ENCODE measurements around the gene SLFNL1. TPM values are rescaled to one million over a fixed set of nuclear protein-coding genes. Genes with fewer than 3 reads are reported as not detected.
A peak's percentile ranks its signal among the peaks of the same experiment; 100 is the strongest.

SLFNL1 gene
- total RNA-seq, 1 donor from 2014 or later: 0.18 TPM

DNA sequence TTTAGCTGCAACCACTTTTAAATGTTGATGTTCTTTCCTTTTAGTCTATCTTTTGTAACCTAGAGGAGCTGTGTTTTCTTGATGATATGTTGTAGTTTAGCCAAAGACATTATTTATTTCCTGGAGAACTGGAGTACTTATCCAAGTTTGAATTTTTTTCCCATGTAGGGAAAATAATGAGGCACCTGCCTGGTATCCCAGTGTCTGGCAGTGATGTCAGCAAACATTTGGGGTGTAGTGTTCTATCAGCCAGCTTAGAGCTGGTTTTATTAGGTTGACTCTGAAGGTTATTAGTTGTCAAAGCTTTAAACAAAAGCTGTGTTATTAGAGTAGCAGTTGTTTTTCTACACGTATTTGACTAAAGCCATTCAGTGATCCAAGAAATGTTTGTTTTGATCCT is 38.8 kb downstream of the SLFNL1 start:
- H3K36me3 ChIP-seq (ENCODE audit: insufficient read depth, low read length): peaks cover 37% of the 10 kb centered on the region
- H4K20me1 ChIP-seq (ENCODE audit: insufficient read depth, low read length): peaks cover 72% of the 10 kb centered on the region
- no peak overlapping the region for H2AFZ ChIP-seq (ENCODE audit: low read depth, low read length)
- H3K4me3 Mint-ChIP-seq (ENCODE audit: unreplicated experiment): peak overlapping the region; percentile 93
- H3K4me1 Mint-ChIP-seq (ENCODE audit: low read depth, unreplicated experiment): peaks cover 48% of the 10 kb centered on the region
- H3K9me3 Mint-ChIP-seq (ENCODE audit: unreplicated experiment): no peaks in the 10 kb centered on the region
- H3K36me3 Mint-ChIP-seq (ENCODE audit: low read depth, unreplicated experiment): peaks cover 24% of the 10 kb centered on the region
- no peak overlapping the region for H3K4me3 ChIP-seq (ENCODE audit: insufficient read depth, low read depth, low read length)
- TF ChIP-seq EZH2 (IDR thresholded peaks at IDR 0.05; ENCODE audit: insufficient read depth, low read length): no peak
- TF ChIP-seq, protein P1, sequence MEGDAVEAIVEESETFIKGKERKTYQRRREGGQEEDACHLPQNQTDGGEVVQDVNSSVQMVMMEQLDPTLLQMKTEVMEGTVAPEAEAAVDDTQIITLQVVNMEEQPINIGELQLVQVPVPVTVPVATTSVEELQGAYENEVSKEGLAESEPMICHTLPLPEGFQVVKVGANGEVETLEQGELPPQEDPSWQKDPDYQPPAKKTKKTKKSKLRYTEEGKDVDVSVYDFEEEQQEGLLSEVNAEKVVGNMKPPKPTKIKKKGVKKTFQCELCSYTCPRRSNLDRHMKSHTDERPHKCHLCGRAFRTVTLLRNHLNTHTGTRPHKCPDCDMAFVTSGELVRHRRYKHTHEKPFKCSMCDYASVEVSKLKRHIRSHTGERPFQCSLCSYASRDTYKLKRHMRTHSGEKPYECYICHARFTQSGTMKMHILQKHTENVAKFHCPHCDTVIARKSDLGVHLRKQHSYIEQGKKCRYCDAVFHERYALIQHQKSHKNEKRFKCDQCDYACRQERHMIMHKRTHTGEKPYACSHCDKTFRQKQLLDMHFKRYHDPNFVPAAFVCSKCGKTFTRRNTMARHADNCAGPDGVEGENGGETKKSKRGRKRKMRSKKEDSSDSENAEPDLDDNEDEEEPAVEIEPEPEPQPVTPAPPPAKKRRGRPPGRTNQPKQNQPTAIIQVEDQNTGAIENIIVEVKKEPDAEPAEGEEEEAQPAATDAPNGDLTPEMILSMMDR (IDR thresholded peaks at IDR 0.05; ENCODE audit: insufficient read depth, low read depth, low read length): no peak
- no peak overlapping the region for H3K27ac ChIP-seq (ENCODE audit: low read depth, low read length)
- DNase-seq (ENCODE audit: low read depth): peak; percentile 46
- no peaks in the 10 kb centered on the region for H3K9me3 ChIP-seq (ENCODE audit: insufficient read depth, low read depth, low read length)
- no peak overlapping the region for H3K27ac Mint-ChIP-seq (ENCODE audit: unreplicated experiment)
- H3K4me1 ChIP-seq (ENCODE audit: insufficient read depth, low read length): peaks cover 49% of the 10 kb centered on the region
- FAIRE-seq: no peak
- H3K4me2 ChIP-seq (ENCODE audit: low read length): peak overlapping the region; percentile 21
- peaks cover 77% of the 10 kb centered on the region for H3K79me2 ChIP-seq (ENCODE audit: insufficient read depth, low read length)
- H3K27me3 ChIP-seq (ENCODE audit: insufficient read depth, low read length): no peaks in the 10 kb centered on the region
- no peak overlapping the region for H3K9ac ChIP-seq (ENCODE audit: low read length)
- no peaks in the 10 kb centered on the region for H3K27me3 Mint-ChIP-seq (ENCODE audit: low read depth, unreplicated experiment)

DNA sequence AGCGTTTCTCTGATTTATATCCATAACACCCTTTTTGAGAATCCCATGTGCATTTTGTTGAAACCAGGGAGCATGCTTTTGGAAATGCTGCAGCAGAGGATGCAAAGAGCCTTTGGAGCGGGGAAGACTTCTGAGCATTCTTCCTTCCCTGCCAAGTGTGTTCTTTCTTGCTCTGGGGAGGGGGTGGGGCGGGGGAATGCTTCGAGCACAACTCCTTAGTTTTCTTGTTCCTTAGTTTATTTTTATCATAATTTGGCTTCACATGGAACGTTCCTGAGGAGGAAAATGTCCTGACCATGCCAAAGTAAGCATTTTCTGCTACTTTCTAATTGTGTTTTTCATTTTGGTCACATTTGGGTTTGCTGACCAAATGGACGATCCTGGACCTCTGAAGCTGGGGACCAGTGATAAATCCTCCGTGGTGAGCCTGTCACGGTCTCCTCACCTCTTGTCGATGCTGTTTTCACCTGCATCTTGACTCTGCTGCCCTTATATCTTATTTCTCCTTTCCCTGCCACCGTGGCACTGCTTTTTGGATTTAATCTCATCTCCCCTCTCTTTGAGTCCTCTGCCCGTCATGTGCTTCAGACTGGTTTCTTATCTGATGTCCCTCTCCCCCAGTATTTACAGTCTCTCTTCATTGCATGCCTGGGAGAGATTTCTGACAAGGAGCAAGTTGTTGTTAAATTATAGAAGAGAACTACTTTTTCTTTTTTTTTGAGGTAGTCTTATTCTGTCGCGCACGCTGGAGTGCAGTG is 39.7 kb downstream of the SLFNL1 start:
- no peak for FAIRE-seq
- Mint-ChIP-seq H3K36me3 (ENCODE audit: low read depth, unreplicated experiment) (peaks cover 16% of the 10 kb centered on the region), H3K4me1 (ENCODE audit: low read depth, unreplicated experiment) (peaks cover 47% of the 10 kb centered on the region), H3K9me3 (ENCODE audit: unreplicated experiment) (no peaks in the 10 kb centered on the region), H3K27me3 (ENCODE audit: low read depth, unreplicated experiment) (no peaks in the 10 kb centered on the region), H3K4me3 (ENCODE audit: unreplicated experiment) (peak overlapping the region; percentile 93), H3K27ac (ENCODE audit: unreplicated experiment) (no peak overlapping the region)
- Histone ChIP-seq H3K36me3 (ENCODE audit: insufficient read depth, low read length) (peaks cover 28% of the 10 kb centered on the region), H3K4me2 (ENCODE audit: low read length) (peak overlapping the region; percentile 97), H3K4me3 (ENCODE audit: insufficient read depth, low read depth, low read length) (peak overlapping the region; percentile 78), H3K27ac (ENCODE audit: low read depth, low read length) (no peak overlapping the region), H3K9ac (ENCODE audit: low read length) (peak overlapping the region; percentile 88), H3K27me3 (ENCODE audit: insufficient read depth, low read length) (no peaks in the 10 kb centered on the region), H2AFZ (ENCODE audit: low read depth, low read length) (no peak overlapping the region), H3K4me1 (ENCODE audit: insufficient read depth, low read length) (peaks cover 47% of the 10 kb centered on the region), H3K9me3 (ENCODE audit: insufficient read depth, low read depth, low read length) (no peaks in the 10 kb centered on the region), H4K20me1 (ENCODE audit: insufficient read depth, low read length) (peaks cover 64% of the 10 kb centered on the region), H3K79me2 (ENCODE audit: insufficient read depth, low read length) (peaks cover 70% of the 10 kb centered on the region)
- DNase-seq (ENCODE audit: low read depth): no peak
- TF ChIP-seq, protein P1 (IDR thresholded peaks at IDR 0.05; ENCODE audit: insufficient read depth, low read depth, low read length): no peak
- no peak for TF ChIP-seq EZH2 (IDR thresholded peaks at IDR 0.05; ENCODE audit: insufficient read depth, low read length)

Data from astrocyte (in vitro differentiated cells and primary cell).